ENCODE data around the gene BUD23. TPM values are rescaled to one million over a fixed set of nuclear protein-coding genes. Genes with fewer than 3 reads are reported as not detected.

BUD23 gene
- total RNA-seq (2014; rRNA removed; shearing (Covaris generic)) (57.2 and 62.1 TPM in 2 replicates), polyA plus RNA-seq (2016; fragmentation: Nextera tagmentation; extraction: Ambion mirVana) (117 and 129 TPM in 2 replicates)
- long read RNA-seq, transcript BUD23-201 (12 exons, 1,230 nt): major isoform, 115 of 131 reads
- long read RNA-seq, partial matches to known transcripts: 2 of 131 reads
- long read RNA-seq, other reads (novel, unspliced or antisense): 12 of 131 reads

DNA sequence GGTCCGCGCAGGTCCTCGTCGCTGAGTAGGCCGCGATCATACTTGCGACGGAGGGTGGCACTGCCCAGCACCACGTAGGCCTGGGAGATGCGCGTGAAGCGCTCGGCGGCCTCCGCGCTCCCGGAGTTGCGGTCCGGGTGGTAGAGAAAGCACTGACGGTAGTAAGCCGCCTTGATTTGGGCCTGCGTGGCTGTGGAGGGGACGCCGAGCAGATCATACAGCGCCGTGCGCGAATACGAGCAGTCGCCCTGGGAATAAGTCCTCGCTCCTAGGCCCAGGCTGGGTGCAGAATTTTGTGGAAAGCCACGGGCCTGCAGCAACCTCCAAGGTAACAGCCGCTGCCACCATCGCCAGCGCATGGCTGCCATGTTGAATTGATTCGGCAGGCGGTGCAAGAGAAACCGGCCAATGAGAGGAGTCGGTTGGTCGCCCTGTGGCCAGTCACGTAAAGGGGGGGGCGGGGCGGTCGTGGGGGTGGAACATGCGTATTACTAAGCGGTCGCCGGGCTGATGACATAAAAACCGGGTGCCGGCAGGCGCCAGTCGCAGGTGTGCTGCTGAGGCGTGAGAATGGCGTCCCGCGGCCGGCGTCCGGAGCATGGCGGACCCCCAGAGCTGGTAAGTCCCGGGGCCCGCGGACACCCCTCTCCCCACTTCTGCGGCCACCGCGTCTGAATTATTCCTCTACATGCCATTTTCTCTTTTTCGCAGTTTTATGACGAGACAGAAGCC is at the start of gene BUD23, which contains the start of gene DNAJC30:
Gene BUD23, plus strand, starts transcription at position 542 of the 732 bp plus-strand sequence. Its CDS starts 29 bp downstream, at position 571.
Gene DNAJC30, minus strand, starts transcription at position 398 of the 732 bp plus-strand sequence. Its CDS starts 30 bp downstream, at position 368.
- Histone ChIP-seq H4K20me1 (replicated peaks; ENCODE audit: insufficient read depth) (peaks cover 14% of the 10 kb centered on the region), H3K27ac (ENCODE audit: low read depth) (peak within 1 kb of the TSS; percentile 94)

DNA sequence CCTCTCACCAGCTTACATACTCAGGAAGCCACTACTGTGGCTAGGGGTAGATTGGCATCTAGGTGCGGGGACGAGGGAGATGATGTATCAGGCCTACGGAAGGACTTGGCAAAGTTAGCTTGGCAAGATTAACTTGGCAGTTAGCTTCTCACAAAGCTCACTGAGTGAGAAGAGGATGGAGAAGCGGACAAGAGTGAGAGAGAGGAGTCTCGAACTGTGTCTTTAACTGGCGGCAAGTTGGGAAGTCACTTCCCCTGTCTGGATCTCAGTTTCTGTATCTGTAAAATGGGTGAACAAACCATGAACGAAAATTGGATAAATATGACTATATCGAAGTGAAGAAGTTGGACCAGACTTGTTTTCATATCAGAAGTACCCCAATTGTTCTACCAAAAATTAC is 49.6 kb upstream of the BUD23 start:
- DNase-seq (ENCODE audit: low spot score) (no peak), ATAC-seq (no peak)
- Histone ChIP-seq H3F3A (replicated peaks; ENCODE audit: low read depth) (no peaks in the 10 kb centered on the region), H3K4me3 (no peak overlapping the region), H3K27me3 (ENCODE audit: insufficient read depth) (no peaks in the 10 kb centered on the region), H2AFZ (no peak overlapping the region), H3K9me2 (ENCODE audit: insufficient read depth) (no peaks in the 10 kb centered on the region; the same call in 1 of the 2 replicates), H3K27ac (ENCODE audit: low read depth) (no peak overlapping the region), H4K20me1 (replicated peaks; ENCODE audit: insufficient read depth) (no peaks in the 10 kb centered on the region; the same call in 1 of the 2 replicates), H3K36me3 (ENCODE audit: insufficient read depth) (no peaks in the 10 kb centered on the region), H3K79me2 (replicated peaks; ENCODE audit: insufficient read depth) (no peaks in the 10 kb centered on the region), H3K4me2 (no peak overlapping the region), H3K4me1 (ENCODE audit: insufficient read depth) (no peaks in the 10 kb centered on the region)
- Mint-ChIP-seq H3K27me3 (ENCODE audit: insufficient read depth, low read depth, poor library complexity) (peaks cover 14% of the 10 kb centered on the region), H3K4me1 (peaks cover 3% of the 10 kb centered on the region; the same call in 2 of the 3 replicates), H3K4me3 (no peak overlapping the region), H3K9me3 (no peaks in the 10 kb centered on the region; the same call in 2 of the 3 replicates), H3K36me3 (ENCODE audit: low read depth) (no peaks in the 10 kb centered on the region; the same call in 2 of the 3 replicates), H3K27ac (no peak overlapping the region)
- TF ChIP-seq, protein P1, sequence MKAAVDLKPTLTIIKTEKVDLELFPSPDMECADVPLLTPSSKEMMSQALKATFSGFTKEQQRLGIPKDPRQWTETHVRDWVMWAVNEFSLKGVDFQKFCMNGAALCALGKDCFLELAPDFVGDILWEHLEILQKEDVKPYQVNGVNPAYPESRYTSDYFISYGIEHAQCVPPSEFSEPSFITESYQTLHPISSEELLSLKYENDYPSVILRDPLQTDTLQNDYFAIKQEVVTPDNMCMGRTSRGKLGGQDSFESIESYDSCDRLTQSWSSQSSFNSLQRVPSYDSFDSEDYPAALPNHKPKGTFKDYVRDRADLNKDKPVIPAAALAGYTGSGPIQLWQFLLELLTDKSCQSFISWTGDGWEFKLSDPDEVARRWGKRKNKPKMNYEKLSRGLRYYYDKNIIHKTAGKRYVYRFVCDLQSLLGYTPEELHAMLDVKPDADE (IDR thresholded peaks at IDR 0.05): no peak
- no peak for TF ChIP-seq STAT1 (IDR thresholded peaks at IDR 0.05; ENCODE audit: unreplicated experiment)

More for the DNA sequence above, at the start of gene BUD23, which contains the start of gene DNAJC30:
- peak; percentile 91 for ATAC-seq
- Histone ChIP-seq H3K4me3 (peak within 1 kb of the TSS; percentile 100), H3F3A (replicated peaks; ENCODE audit: low read depth) (no peaks in the 10 kb centered on the region), H3K36me3 (ENCODE audit: insufficient read depth) (peaks cover 13% of the 10 kb centered on the region), H3K27me3 (ENCODE audit: insufficient read depth) (no peaks in the 10 kb centered on the region), H3K4me1 (ENCODE audit: insufficient read depth) (peaks cover 9% of the 10 kb centered on the region), H3K4me2 (peak within 1 kb of the TSS; percentile 99), H2AFZ (peak within 1 kb of the TSS; percentile 98), H3K79me2 (replicated peaks; ENCODE audit: insufficient read depth) (peaks cover 83% of the 10 kb centered on the region), H3K9me2 (ENCODE audit: insufficient read depth) (no peaks in the 10 kb centered on the region)
- H3K4me3 Mint-ChIP-seq: peak within 1 kb of the TSS; percentile 95
- H3K9me3 Mint-ChIP-seq: no peaks in the 10 kb centered on the region; the same call in 2 of the 3 replicates
- peak; percentile 97 for DNase-seq (ENCODE audit: low spot score)
- peaks cover 17% of the 10 kb centered on the region for H3K4me1 Mint-ChIP-seq
- peaks cover 30% of the 10 kb centered on the region for H3K36me3 Mint-ChIP-seq (ENCODE audit: low read depth)
- H3K27ac Mint-ChIP-seq: peak within 1 kb of the TSS; percentile 98
- TF ChIP-seq, protein P1 (IDR thresholded peaks at IDR 0.05): 0 out of 2 replicates have a peak, but pooled peaks have one; percentile 29
- no peak for TF ChIP-seq CTCF (conservative IDR thresholded peaks at IDR 0.05; ENCODE audit: low read depth in 2 of 2)
- TF ChIP-seq POLR2AphosphoS5 (IDR thresholded peaks at IDR 0.05; ENCODE audit: low read depth): peak; percentile 73
- peak; percentile 97 for TF ChIP-seq CREB1 (CRISPR knock-in tag; IDR thresholded peaks at IDR 0.05; ENCODE audit: low read depth)
- H3K27me3 Mint-ChIP-seq (ENCODE audit: insufficient read depth, low read depth, poor library complexity): peaks cover 11% of the 10 kb centered on the region

All from GM23338 (cell line).